H1 (cell line): ENCODE data around the gene PHKG2. TPM values are rescaled to one million over a fixed set of nuclear protein-coding genes. Genes with fewer than 3 reads are reported as not detected.

ENCODE experiments used
- CTCF ChIA-PET: fragments of 300-600 bp; sonication (Branson Sonifier 250); formaldehyde crosslinking; loops from one replicate; lab custom pipeline; 2021; ENCODE audit not compliant: partially characterized antibody; lab: Charles Lee
- POLR2A ChIA-PET: fragments of 300-600 bp; sonication (Branson Sonifier 250); formaldehyde crosslinking; loops from one replicate; lab custom pipeline; 2021; ENCODE audit warnings: inconsistent platforms; ENCODE audit not compliant: partially characterized antibody; lab: Charles Lee
- DNase-seq, 2 experiments: peaks; one replicate each; pipeline versions ENCODE4 v3.0.0 to v3.0.0-alpha.2; 2010 to 2022; ENCODE audit warnings: low spot score in 2 of 2, low read depth in 1 of 2, mixed read lengths in 1 of 2
- FAIRE-seq: peaks from 2 replicates; lab custom pipeline; 2011; peaks lifted over from hg19 to GRCh38; lab: Jason Lieb, UNC
- H2AFZ ChIP-seq: 2 replicates; pipeline ENCODE4 v1.8.1; 2012; ENCODE audit warnings: low read length, inconsistent platforms
- H2AK5ac ChIP-seq: 2 replicates; pipeline ENCODE4 v1.6.1; 2013; ENCODE audit warnings: low read depth, low read length
- H2BK120ac ChIP-seq: replicated peaks from 2 replicates; pipeline ENCODE3; 2013; ENCODE audit warnings: low read depth, low read length, inconsistent platforms
- H2BK12ac ChIP-seq: 2 replicates; pipeline ENCODE4 v1.6.1; 2013; ENCODE audit warnings: low read depth, low read length
- H2BK15ac ChIP-seq: 2 replicates; pipeline ENCODE4 v1.6.1; 2013; ENCODE audit warnings: low read length
- H2BK20ac ChIP-seq: 2 replicates; pipeline ENCODE4 v1.6.1; 2013; ENCODE audit warnings: low read length
- H2BK5ac ChIP-seq: 2 replicates; pipeline ENCODE4 v1.6.1; 2013; ENCODE audit warnings: low read depth, low read length
- H3K14ac ChIP-seq: 2 replicates; pipeline ENCODE4 v1.6.1; 2013; ENCODE audit warnings: inconsistent platforms; ENCODE audit not compliant: insufficient read length
- H3K18ac ChIP-seq: 2 replicates; pipeline ENCODE4 v1.6.1; 2013; ENCODE audit warnings: low read length; ENCODE audit errors: extremely low read depth
- H3K23ac ChIP-seq: 2 replicates; pipeline ENCODE4 v1.6.1; 2013; ENCODE audit warnings: inconsistent platforms; ENCODE audit not compliant: insufficient read length
- H3K23me2 ChIP-seq: 2 replicates; pipeline ENCODE4 v1.6.1; 2013; ENCODE audit warnings: low read depth, low read length
- H3K27ac ChIP-seq: 2 replicates; pipeline ENCODE4 v1.6.1; 2011; ENCODE audit warnings: low read depth, low read length, inconsistent platforms
- H3K27me3 ChIP-seq, 4 experiments: replicated peaks in 1 of 4; 1 replicate in 1 of 4; 2 replicates in 3 of 4; pipeline versions ENCODE4 v1.6.1 to v1.8.1; 2011 to 2013; ENCODE audit warnings: low read length in 3 of 4, mild to moderate bottlenecking in 3 of 4, inconsistent platforms in 2 of 4, mixed read lengths in 2 of 4, moderate library complexity in 1 of 4; ENCODE audit not compliant: control insufficient read depth in 3 of 4, insufficient read depth in 3 of 4; ENCODE audit errors: extremely low read depth in 1 of 4
- H3K36me3 ChIP-seq, 4 experiments: 2 replicates each; pipeline versions ENCODE4 v1.6.1 to v1.8.1; 2011 to 2013; ENCODE audit warnings: mild to moderate bottlenecking in 4 of 4, low read length in 3 of 4, moderate library complexity in 2 of 4, control low read depth in 1 of 4, inconsistent platforms in 1 of 4; ENCODE audit not compliant: insufficient read depth in 4 of 4, control insufficient read depth in 2 of 4
- H3K4ac ChIP-seq: replicated peaks from 2 replicates; pipeline ENCODE3; 2013; ENCODE audit warnings: low read length, low read depth, mixed read lengths, inconsistent platforms; ENCODE audit not compliant: insufficient read length
- H3K4me1 ChIP-seq, 4 experiments: replicated peaks in 1 of 4; 1 replicate in 1 of 4; 2 replicates in 3 of 4; pipeline versions ENCODE4 v1.6.1 to v1.8.1; 2011 to 2013; ENCODE audit warnings: low read length in 3 of 4, inconsistent platforms in 2 of 4, mixed read lengths in 1 of 4; ENCODE audit not compliant: insufficient read depth in 4 of 4, control insufficient read depth in 3 of 4
- H3K4me2 ChIP-seq, 2 experiments: 2 replicates each; pipeline versions ENCODE4 v1.6.1 to v1.8.1; 2011 to 2013; ENCODE audit warnings: low read depth in 2 of 2, low read length in 2 of 2, control low read depth in 1 of 2, inconsistent platforms in 1 of 2, mild to moderate bottlenecking in 1 of 2; ENCODE audit not compliant: insufficient read depth in 1 of 2
- H3K4me3 ChIP-seq, 4 experiments: fragments of 200-600, 300-600 bp in 1 of 4; sonication (generic), shearing (Covaris generic), sonication (Bioruptor Twin) in 1 of 4; 2 replicates each; pipeline versions ENCODE4 v1.5.1 to v1.8.1; 2011 to 2016; ENCODE audit warnings: low read length in 4 of 4, low read depth in 3 of 4, control low read depth in 2 of 4, inconsistent platforms in 2 of 4, mild to moderate bottlenecking in 2 of 4, mixed read lengths in 1 of 4, moderate library complexity in 1 of 4; ENCODE audit not compliant: insufficient read depth in 2 of 4; ENCODE audit errors: extremely low read depth in 1 of 4
- H3K56ac ChIP-seq: replicated peaks from 2 replicates; pipeline ENCODE3; 2013; ENCODE audit warnings: low read depth, mild to moderate bottlenecking, mixed read lengths, low read length, inconsistent platforms; ENCODE audit not compliant: insufficient read length
- H3K79me1 ChIP-seq: 2 replicates; pipeline ENCODE4 v1.6.1; 2013; ENCODE audit warnings: low read depth, low read length, control low read depth
- H3K79me2 ChIP-seq, 2 experiments: 2 replicates each; pipeline versions ENCODE4 v1.6.1 to v1.8.1; 2012 to 2013; ENCODE audit warnings: low read length in 2 of 2, mild to moderate bottlenecking in 2 of 2, inconsistent platforms in 1 of 2; ENCODE audit not compliant: insufficient read depth in 2 of 2, control insufficient read depth in 1 of 2
- H3K9ac ChIP-seq, 4 experiments: replicated peaks in 1 of 4; 1 replicate in 1 of 4; 2 replicates in 3 of 4; pipeline versions ENCODE4 v1.6.1 to v1.8.1; 2011 to 2013; ENCODE audit warnings: low read depth in 3 of 4, low read length in 3 of 4, control low read depth in 2 of 4, mild to moderate bottlenecking in 2 of 4, moderate library complexity in 2 of 4, inconsistent platforms in 1 of 4; ENCODE audit errors: extremely low read depth in 1 of 4
- H3K9me3 ChIP-seq, 2 experiments: 2 replicates each; pipeline versions ENCODE4 v1.6.1 to v1.8.1; 2012 to 2013; ENCODE audit warnings: mild to moderate bottlenecking in 2 of 2, moderate library complexity in 2 of 2, control low read depth in 1 of 2, inconsistent platforms in 1 of 2, low read depth in 1 of 2, low read length in 1 of 2, mixed read lengths in 1 of 2; ENCODE audit not compliant: insufficient read depth in 2 of 2
- H4K20me1 ChIP-seq, 2 experiments: replicated peaks in 1 of 2; 2 replicates each; pipeline versions ENCODE3 to v1.8.1; 2011 to 2013; ENCODE audit warnings: inconsistent platforms in 2 of 2, low read length in 2 of 2, mild to moderate bottlenecking in 1 of 2; ENCODE audit not compliant: insufficient read depth in 2 of 2, control insufficient read depth in 1 of 2
- H4K5ac ChIP-seq: 2 replicates; pipeline ENCODE4 v1.6.1; 2013; ENCODE audit warnings: low read length, low read depth, mixed read lengths, inconsistent platforms; ENCODE audit not compliant: insufficient read length
- H4K8ac ChIP-seq: 2 replicates; pipeline ENCODE4 v1.8.0; 2013; ENCODE audit warnings: mild to moderate bottlenecking, moderate library complexity, low read length, inconsistent platforms; ENCODE audit not compliant: insufficient read depth; ENCODE audit errors: extremely low read depth
- H4K91ac ChIP-seq: replicated peaks from 2 replicates; pipeline ENCODE3; 2013; ENCODE audit warnings: low read length, mixed read lengths, inconsistent platforms; ENCODE audit not compliant: insufficient read length
- CEBPB ChIP-seq: IDR thresholded peaks from 2 replicates; pipeline ENCODE4 v1.6.1; 2012; ENCODE audit warnings: low read depth, low read length
- EZH2 ChIP-seq: fragments of 200-600 bp; sonication (generic); IDR thresholded peaks from 2 replicates; pipeline ENCODE4 v1.7.1; 2012; ENCODE audit warnings: low read depth, mild to moderate bottlenecking, moderate library complexity, low read length, inconsistent platforms; ENCODE audit not compliant: severe bottlenecking
- GABPA ChIP-seq: IDR thresholded peaks from 2 replicates; pipeline ENCODE4 v1.6.1; 2011; ENCODE audit warnings: mild to moderate bottlenecking, low read length, moderate library complexity, borderline replicate concordance; ENCODE audit not compliant: insufficient read depth
- POLR2A ChIP-seq, 2 experiments: IDR thresholded peaks; 1 replicate in 1 of 2; 2 replicates in 1 of 2; pipeline ENCODE4 v1.6.1; 2011; ENCODE audit warnings: low read depth in 2 of 2, low read length in 2 of 2, mild to moderate bottlenecking in 2 of 2; ENCODE audit errors: control extremely low read depth in 1 of 2
- POLR2AphosphoS5 ChIP-seq: IDR thresholded peaks from 2 replicates; pipeline ENCODE4 v1.6.1; 2011; ENCODE audit warnings: low read depth, low read length
- SIRT6 ChIP-seq: IDR thresholded peaks from one replicate; pipeline ENCODE4 v1.7.1; 2012; ENCODE audit warnings: low read length, inconsistent platforms
- WGBS, 2 experiments: shearing (Covaris generic) in 1 of 2; methylation state at CpG; one replicate each; pipeline versions ENCODE4 v1.1.6 to v1.1.7; 2013 to 2015; ENCODE audit warnings: low lambda C conversion rate in 2 of 2, mixed read lengths in 2 of 2, inconsistent platforms in 1 of 2, low coverage in 1 of 2, missing lambda C conversion rate in 1 of 2; ENCODE audit not compliant: insufficient replicate concordance in 2 of 2, insufficient coverage in 1 of 2, insufficient read length in 1 of 2; ENCODE audit errors: extremely low coverage in 1 of 2, missing lambda C conversion rate in 1 of 2; 5-methylcytosine and 5-hydroxymethylcytosine counted together
- polyA plus RNA-seq, 7 experiments: library from polyadenylated mRNA; depleted of rRNA in 3 of 7; stranded (reverse) in 5 of 7; unstranded in 2 of 7; fragments of >200 nt in 5 of 7; fragments of 200-250 nt in 2 of 7; gene quantifications; 1 replicate in 5 of 7; 2 replicates in 1 of 7; 4 replicates in 1 of 7; pipeline versions ENCODE4 v1.2.1 to v1.2.3, GENCODE V29; 2011 to 2013; ENCODE audit warnings: missing spikeins in 2 of 7, mixed read lengths in 2 of 7
- total RNA-seq: library from RNA; stranded (reverse); fragmentation: NEBNext Ultra II Directional; extraction: Animal tissue kit (Norgen Biotek cat#: 25700); gene quantifications from 2 replicates; pipeline ENCODE4 v1.2.1, GENCODE V29; 2021

The PHKG2 gene
- total and polyA plus RNA-seq, 2 of the 8 experiments (the other 6 are each of a cell fraction or from before 2014, with no cell fraction given): 36.0 to 53.4 TPM

GRCh38 chr16:30778549-30779244, 30.5 kb downstream of the PHKG2 start:
- H4K8ac ChIP-seq: no peak overlapping the region
- peaks cover 0 to 11% (median 5%) of the 10 kb centered on the region in 4 experiments; a peak in 5 of 7 replicates for H3K4me1 ChIP-seq
- ChIA-PET POLR2A (interaction anchor here (0.8 to 6.5 kb wide), 20 partner anchors 9 to 168 kb away, joined by 3 to 59 read pairs (median 4); partner anchors contain the start of genes CTF1, PHKG2 and ZNF629), CTCF (interaction anchor here (0.6 to 1.9 kb wide), 10 partner anchors 15 to 686 kb away, joined by 3 to 7 read pairs (median 3); partner anchors contain the start of gene TBX6)
- H3K14ac ChIP-seq: no peak overlapping the region
- H4K5ac ChIP-seq: no peak overlapping the region
- H3K27ac ChIP-seq: no peak overlapping the region
- H2BK5ac ChIP-seq: no peak overlapping the region
- no peak overlapping the region for H2BK15ac ChIP-seq
- 83% methylated on average over 14 of the region's 14 CpGs; no CpG with 5 or more reads in 1 of the 2 experiments for WGBS, 2 experiments
- no peak overlapping the region for H3K4me3 ChIP-seq
- H3K4me2 ChIP-seq: no peak overlapping the region
- H2AFZ ChIP-seq: no peak overlapping the region
- no peaks in the 10 kb centered on the region for H3K79me2 ChIP-seq
- H3K23ac ChIP-seq: no peak overlapping the region
- no peak overlapping the region for H3K9ac ChIP-seq
- no peak overlapping the region for H3K4ac ChIP-seq
- H3K36me3 ChIP-seq: peaks cover 14 to 26% (median 18%) of the 10 kb centered on the region in 4 experiments; a peak in 6 of 8 replicates
- peaks cover 0 to 19% of the 10 kb centered on the region in 2 experiments for H4K20me1 ChIP-seq
- H2AK5ac ChIP-seq: no peak overlapping the region
- H4K91ac ChIP-seq: no peak overlapping the region
- TF ChIP-seq CEBPB (no peak), POLR2A (IDR thresholded peaks at IDR 0.05; ENCODE audit: control extremely low read depth in 1 of 2, low read depth in 2 of 2, low read length in 2 of 2) (peak in 1 of 2 experiments; percentile 49; a peak in 2 of 3 replicates), POLR2AphosphoS5 (peak; percentile 38), SIRT6 (no peak), GABPA (no peak), EZH2 (no peak)
- H2BK12ac ChIP-seq: no peak overlapping the region
- FAIRE-seq (no peak), DNase-seq (peak in 1 of 2 experiments; percentile 59)
- no peaks in the 10 kb centered on the region; a peak in 1 of 7 replicates for H3K27me3 ChIP-seq
- no peak overlapping the region for H3K56ac ChIP-seq
- peaks cover 4% of the 10 kb centered on the region; the same call in 1 of the 2 replicates for H3K23me2 ChIP-seq
- H2BK20ac ChIP-seq: no peak overlapping the region
- no peak overlapping the region for H2BK120ac ChIP-seq
- H3K9me3 ChIP-seq: no peaks in the 10 kb centered on the region
- H3K18ac ChIP-seq: no peak overlapping the region
- H3K79me1 ChIP-seq: no peaks in the 10 kb centered on the region; the same call in none of the 2 replicates
